Kidney (tissue), 14 donors: ENCODE results near the gene UBE3B. TPM values are rescaled to one million over a fixed set of nuclear protein-coding genes. Genes with fewer than 3 reads are reported as not detected.

Experiments
- DNase-seq, 5 donors: peaks; one replicate each; pipeline ENCODE4 v3.0.0-alpha.2; 2013 to 2020
- FAIRE-seq: peaks from 2 replicates; lab custom pipeline; 2012; peaks lifted over from hg19 to GRCh38; lab: Jason Lieb, UNC
- H3K27ac ChIP-seq, 2 donors: one replicate each; pipeline ENCODE4 v1.7.0; 2013; ENCODE audit warnings: low read depth in 2 of 2, low read length in 2 of 2, inconsistent platforms in 1 of 2
- H3K27me3 ChIP-seq: one replicate; pipeline ENCODE4 v1.7.1; 2013; ENCODE audit warnings: low read length, inconsistent platforms; ENCODE audit not compliant: control insufficient read depth, insufficient read depth
- H3K36me3 ChIP-seq, 3 donors: one replicate each; pipeline versions ENCODE4 v1.7.0 to v1.7.1; 2013; ENCODE audit warnings: low read length in 3 of 3, control low read depth in 1 of 3, inconsistent platforms in 1 of 3; ENCODE audit not compliant: insufficient read depth in 3 of 3, control insufficient read depth in 2 of 3
- H3K4me1 ChIP-seq, 3 donors: one replicate each; pipeline versions ENCODE4 v1.7.0 to v1.7.1; 2013; ENCODE audit warnings: low read length in 3 of 3, inconsistent platforms in 1 of 3, low read depth in 1 of 3; ENCODE audit not compliant: control insufficient read depth in 2 of 3, insufficient read depth in 2 of 3
- H3K4me3 ChIP-seq, 3 donors: one replicate each; pipeline versions ENCODE4 v1.7.0 to v1.8.1; 2013; ENCODE audit warnings: low read length in 3 of 3, control low read depth in 1 of 3, inconsistent platforms in 1 of 3
- H3K9ac ChIP-seq, 3 donors: one replicate each; pipeline versions ENCODE4 v1.7.0 to v1.7.1; 2013; ENCODE audit warnings: low read length in 3 of 3, control low read depth in 1 of 3, inconsistent platforms in 1 of 3
- H3K9me3 ChIP-seq, 3 donors: one replicate each; pipeline versions ENCODE4 v1.7.0 to v1.7.1; 2013; ENCODE audit warnings: low read length in 3 of 3, control low read depth in 1 of 3, inconsistent platforms in 1 of 3; ENCODE audit not compliant: control insufficient read depth in 2 of 3, insufficient read depth in 1 of 3
- intact Hi-C: fragments of 100-400 bp; cut with DNase I; formaldehyde crosslinking; loops from one replicate; pipeline ENCODE4 v1.11.1; 2022
- polyA plus RNA-seq: library from polyadenylated mRNA; stranded (reverse); fragments of 350-450 nt; fragmentation: Illumina TruSeq; extraction: RNeasy Lipid Tissue Mini Kit (QIAGEN cat#74804); gene quantifications from one replicate; pipeline ENCODE4 v1.2.3, GENCODE V29; 2014; ENCODE audit warnings: low read depth, low replicate concordance; ENCODE audit not compliant: insufficient read depth
- total RNA-seq: library from RNA; stranded (reverse); fragmentation: NEBNext Ultra II Directional; extraction: Animal tissue kit (Norgen Biotek cat#: 25700); gene quantifications from one replicate; pipeline ENCODE4 v1.2.1, GENCODE V29; 2021
- TF ChIP-seq, protein P1 (sequence below): IDR thresholded peaks from 3 replicates; pipeline ENCODE4 v1.5.1; 2012; ENCODE audit warnings: mild to moderate bottlenecking, moderate library complexity, borderline replicate concordance; ENCODE audit not compliant: insufficient read depth; ENCODE audit errors: extremely low read depth
- donor health status: control.
- donor health status: control.
- donor health status: control.
- donor health status: control.
- donor health status: control.
- donor health status: DM: yes; HTN: yes; CAD: no.
- donor health status: Normal renal cell carcinoma (clear cell type).

UBE3B gene
- total and polyA plus RNA-seq, 2 donors from 2014 or later = 13.9 to 44.3 TPM

DNA sequence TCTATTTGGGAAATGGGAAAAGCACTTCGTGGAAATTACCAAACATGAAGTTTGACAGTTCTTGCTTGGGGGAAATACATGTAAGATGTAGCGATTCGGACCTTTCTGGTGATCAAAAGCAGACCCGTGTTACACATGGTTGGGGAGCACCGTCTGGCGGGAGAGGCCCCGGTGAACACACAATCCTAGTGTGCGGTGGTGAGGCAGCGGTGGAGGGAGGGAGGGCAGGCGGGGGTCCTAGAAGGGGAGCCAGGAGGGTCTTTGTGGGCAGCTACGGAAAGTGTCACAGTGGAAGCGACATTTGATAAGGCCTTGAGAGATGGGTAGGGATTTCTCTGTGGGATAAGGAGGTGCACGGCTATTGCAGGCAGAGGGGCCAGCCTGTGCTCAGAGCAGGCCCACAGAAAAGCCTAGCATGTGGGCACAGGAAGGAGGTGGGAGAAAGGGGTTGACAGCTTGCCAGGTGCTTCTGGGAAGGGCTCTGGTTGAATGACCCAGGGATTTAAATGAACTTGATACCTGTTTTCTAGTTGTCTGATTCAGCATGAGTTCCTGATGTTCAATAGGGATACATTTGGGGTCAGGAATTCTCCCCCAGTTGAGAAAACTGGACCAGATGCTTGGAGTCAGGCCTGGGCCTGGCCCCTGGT, 103.4 kb downstream of the UBE3B start:
- Histone ChIP-seq H3K4me1 (peaks cover 0 to 23% (median 23%) of the 10 kb centered on the region in 3 donors), H3K9ac (no peak overlapping the region), H3K4me3 (no peak overlapping the region), H3K27ac (peak overlapping the region; percentile 27 to 51), H3K9me3 (no peaks in the 10 kb centered on the region), H3K27me3 (no peaks in the 10 kb centered on the region), H3K36me3 (peaks cover 0 to 32% (median 7%) of the 10 kb centered on the region in 3 donors)
- TF ChIP-seq, protein P1, sequence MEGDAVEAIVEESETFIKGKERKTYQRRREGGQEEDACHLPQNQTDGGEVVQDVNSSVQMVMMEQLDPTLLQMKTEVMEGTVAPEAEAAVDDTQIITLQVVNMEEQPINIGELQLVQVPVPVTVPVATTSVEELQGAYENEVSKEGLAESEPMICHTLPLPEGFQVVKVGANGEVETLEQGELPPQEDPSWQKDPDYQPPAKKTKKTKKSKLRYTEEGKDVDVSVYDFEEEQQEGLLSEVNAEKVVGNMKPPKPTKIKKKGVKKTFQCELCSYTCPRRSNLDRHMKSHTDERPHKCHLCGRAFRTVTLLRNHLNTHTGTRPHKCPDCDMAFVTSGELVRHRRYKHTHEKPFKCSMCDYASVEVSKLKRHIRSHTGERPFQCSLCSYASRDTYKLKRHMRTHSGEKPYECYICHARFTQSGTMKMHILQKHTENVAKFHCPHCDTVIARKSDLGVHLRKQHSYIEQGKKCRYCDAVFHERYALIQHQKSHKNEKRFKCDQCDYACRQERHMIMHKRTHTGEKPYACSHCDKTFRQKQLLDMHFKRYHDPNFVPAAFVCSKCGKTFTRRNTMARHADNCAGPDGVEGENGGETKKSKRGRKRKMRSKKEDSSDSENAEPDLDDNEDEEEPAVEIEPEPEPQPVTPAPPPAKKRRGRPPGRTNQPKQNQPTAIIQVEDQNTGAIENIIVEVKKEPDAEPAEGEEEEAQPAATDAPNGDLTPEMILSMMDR = no peak
- DNase-seq (no peak), FAIRE-seq (no peak)
- intact Hi-C loops = no loop called here

DNA sequence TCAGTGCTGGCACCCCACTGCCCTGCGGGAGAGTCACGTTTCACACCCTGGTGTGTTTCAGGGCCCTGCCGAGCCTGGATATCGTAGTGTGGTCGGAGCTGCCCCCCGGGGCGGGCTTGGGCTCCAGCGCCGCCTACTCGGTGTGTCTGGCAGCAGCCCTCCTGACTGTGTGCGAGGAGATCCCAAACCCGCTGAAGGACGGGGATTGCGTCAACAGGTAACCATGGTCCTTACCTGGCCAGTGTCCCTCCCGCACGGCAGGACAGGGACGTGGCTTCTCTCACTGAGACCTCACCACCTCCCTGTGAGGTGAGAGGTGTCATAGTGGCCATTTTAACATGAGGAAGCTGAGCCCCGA, 103.9 kb downstream of the UBE3B start:
- FAIRE-seq (no peak), DNase-seq (no peak)
- Histone ChIP-seq H3K27me3 (no peaks in the 10 kb centered on the region), H3K9me3 (no peaks in the 10 kb centered on the region), H3K4me3 (no peak overlapping the region), H3K4me1 (peaks cover 0 to 23% (median 22%) of the 10 kb centered on the region in 3 donors), H3K9ac (no peak overlapping the region), H3K27ac (peak overlapping the region; percentile 1), H3K36me3 (peaks cover 0 to 27% (median 6%) of the 10 kb centered on the region in 3 donors)
- intact Hi-C loops = no loop called here
- TF ChIP-seq, protein P1 = no peak

DNA sequence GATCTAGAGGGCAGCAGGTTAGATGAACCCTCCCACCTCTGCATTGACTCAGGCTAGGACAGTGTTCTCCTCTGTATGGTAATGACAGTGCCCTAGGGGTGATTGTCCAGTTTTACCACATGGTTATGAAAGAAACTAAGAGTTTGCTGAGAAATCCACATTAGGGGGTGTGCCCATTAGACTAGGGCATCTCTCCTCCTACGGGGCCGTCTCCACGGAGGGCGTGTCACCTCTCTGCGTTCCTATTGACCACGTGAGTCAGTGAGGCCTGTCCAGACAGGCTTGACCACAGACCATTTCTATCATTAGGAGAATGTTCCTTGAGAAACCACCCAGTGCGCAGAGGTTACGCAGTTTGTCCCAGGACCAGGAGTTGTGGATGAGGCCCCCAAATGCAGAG, 104.4 kb downstream of the UBE3B start:
- H3K27me3 ChIP-seq = no peaks in the 10 kb centered on the region
- intact Hi-C loops = no loop called here
- no peaks in the 10 kb centered on the region for H3K9me3 ChIP-seq
- H3K4me1 ChIP-seq = peaks cover 0 to 23% (median 22%) of the 10 kb centered on the region in 3 donors
- no peak for FAIRE-seq
- H3K27ac ChIP-seq = peak overlapping the region in 1 of 2 donors; percentile 1
- peak in 1 of 5 donors; percentile 85 for DNase-seq
- TF ChIP-seq, protein P1 = no peak
- H3K36me3 ChIP-seq = peaks cover 0 to 29% (median 9%) of the 10 kb centered on the region in 3 donors
- H3K9ac ChIP-seq = no peak overlapping the region
- H3K4me3 ChIP-seq = no peak overlapping the region
